Measurements from ENCODE around the gene MRPL33.

MRPL33 gene

GRCh38 chr2:27810455-27810854 lies 38.9 kb downstream of the MRPL33 start:
- no peak for DNase-seq

- no peak for DNase-seq
Measured at GRCh38 chr2:27811768-27812167, 40.2 kb downstream of the MRPL33 start.

- DNase-seq, result no peak
Measured at GRCh38 chr2:27814758-27815157, 43.2 kb downstream of the MRPL33 start.

GRCh38 chr2:27815860-27816438 lies 44.4 kb downstream of the MRPL33 start:
- DNase-seq, result no peak

GRCh38 chr2:27822049-27822448 lies 50.5 kb downstream of the MRPL33 start:
- no peak for DNase-seq

GRCh38 chr2:27823135-27823534 lies 51.6 kb downstream of the MRPL33 start:
- no peak for DNase-seq

- no peak for DNase-seq
Measured at GRCh38 chr2:27823569-27823968, 52.0 kb downstream of the MRPL33 start.

- DNase-seq, result no peak
Measured at GRCh38 chr2:27824401-27824800, 52.9 kb downstream of the MRPL33 start.

GRCh38 chr2:27828305-27828704 lies 56.8 kb downstream of the MRPL33 start:
- peak; percentile 69 for DNase-seq

Data from DMS79 treated with DMSO at 0.1 percent for 48 hours (cell line).